Neural crest cell (in vitro differentiated cells): Measurements from ENCODE around the gene ECE1. TPM values are rescaled to one million over a fixed set of nuclear protein-coding genes. Genes with fewer than 3 reads are reported as not detected.
"Not testable (repeated sequence)": the region's sequence is repeated elsewhere in the genome, so short reads cannot be mapped to it uniquely, and the experiment has no call there.

Experiments used
- DNase-seq: peaks from one replicate; pipeline ENCODE4 v3.0.0; 2021; ENCODE audit warnings: low read depth, mixed read lengths, low spot score
- H3K27ac Mint-ChIP-seq: one replicate; pipeline ENCODE4 v1.8.0; 2021; ENCODE audit warnings: mild to moderate bottlenecking, mixed read lengths; ENCODE audit not compliant: unreplicated experiment
- H3K27me3 Mint-ChIP-seq: 2 replicates; pipeline ENCODE4 v1.8.0; 2021; ENCODE audit warnings: low read depth, mild to moderate bottlenecking, mixed read lengths
- H3K36me3 Mint-ChIP-seq: 2 replicates; pipeline ENCODE4 v1.8.0; 2021; ENCODE audit warnings: low read depth, mild to moderate bottlenecking, mixed read lengths
- H3K4me1 Mint-ChIP-seq: 2 replicates; pipeline ENCODE4 v1.8.0; 2021; ENCODE audit warnings: mixed read lengths
- H3K4me3 Mint-ChIP-seq: one replicate; pipeline ENCODE4 v1.8.0; 2021; ENCODE audit warnings: mild to moderate bottlenecking, mixed read lengths
- H3K9me3 Mint-ChIP-seq: 2 replicates; pipeline ENCODE4 v1.8.0; 2021; ENCODE audit warnings: mixed read lengths
- total RNA-seq: library from RNA; stranded (reverse); gene quantifications from 2 replicates; pipeline ENCODE4 v1.2.1, GENCODE V29; 2021
- TF ChIP-seq, protein P1 (sequence below): fragments of 200-600 bp; sonication (generic); conservative IDR thresholded peaks from 2 replicates; pipeline ENCODE4 v1.5.0; 2021; ENCODE audit warnings: antibody characterized with exemption, mild to moderate bottlenecking

The ECE1 gene
- total RNA-seq, 1 donor from 2014 or later, result 40.3 TPM

DNA sequence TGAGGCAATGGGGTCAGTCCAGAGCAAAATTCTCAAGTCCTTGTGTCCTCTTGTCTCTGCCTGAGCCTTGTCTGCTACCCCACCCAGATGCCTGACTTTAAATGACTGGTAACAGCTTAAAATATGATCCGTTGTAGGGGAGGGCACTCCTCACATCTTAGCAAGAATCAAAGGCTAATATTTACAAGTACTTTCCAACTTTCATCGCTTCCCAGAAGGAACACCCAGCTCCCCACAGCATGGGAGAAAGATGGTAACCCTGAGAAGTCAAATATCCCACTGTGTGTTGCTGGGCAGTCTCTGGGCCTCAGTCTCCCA, 5.2 kb downstream of the ECE1 start:
- Mint-ChIP-seq H3K27me3 (no peaks in the 10 kb centered on the region), H3K36me3 (no peaks in the 10 kb centered on the region), H3K4me3 (no peak overlapping the region), H3K27ac (no peak overlapping the region), H3K4me1 (peaks cover 26% of the 10 kb centered on the region), H3K9me3 (no peaks in the 10 kb centered on the region)
- TF ChIP-seq, protein P1, sequence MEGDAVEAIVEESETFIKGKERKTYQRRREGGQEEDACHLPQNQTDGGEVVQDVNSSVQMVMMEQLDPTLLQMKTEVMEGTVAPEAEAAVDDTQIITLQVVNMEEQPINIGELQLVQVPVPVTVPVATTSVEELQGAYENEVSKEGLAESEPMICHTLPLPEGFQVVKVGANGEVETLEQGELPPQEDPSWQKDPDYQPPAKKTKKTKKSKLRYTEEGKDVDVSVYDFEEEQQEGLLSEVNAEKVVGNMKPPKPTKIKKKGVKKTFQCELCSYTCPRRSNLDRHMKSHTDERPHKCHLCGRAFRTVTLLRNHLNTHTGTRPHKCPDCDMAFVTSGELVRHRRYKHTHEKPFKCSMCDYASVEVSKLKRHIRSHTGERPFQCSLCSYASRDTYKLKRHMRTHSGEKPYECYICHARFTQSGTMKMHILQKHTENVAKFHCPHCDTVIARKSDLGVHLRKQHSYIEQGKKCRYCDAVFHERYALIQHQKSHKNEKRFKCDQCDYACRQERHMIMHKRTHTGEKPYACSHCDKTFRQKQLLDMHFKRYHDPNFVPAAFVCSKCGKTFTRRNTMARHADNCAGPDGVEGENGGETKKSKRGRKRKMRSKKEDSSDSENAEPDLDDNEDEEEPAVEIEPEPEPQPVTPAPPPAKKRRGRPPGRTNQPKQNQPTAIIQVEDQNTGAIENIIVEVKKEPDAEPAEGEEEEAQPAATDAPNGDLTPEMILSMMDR, result no peak
- no peak for DNase-seq

DNA sequence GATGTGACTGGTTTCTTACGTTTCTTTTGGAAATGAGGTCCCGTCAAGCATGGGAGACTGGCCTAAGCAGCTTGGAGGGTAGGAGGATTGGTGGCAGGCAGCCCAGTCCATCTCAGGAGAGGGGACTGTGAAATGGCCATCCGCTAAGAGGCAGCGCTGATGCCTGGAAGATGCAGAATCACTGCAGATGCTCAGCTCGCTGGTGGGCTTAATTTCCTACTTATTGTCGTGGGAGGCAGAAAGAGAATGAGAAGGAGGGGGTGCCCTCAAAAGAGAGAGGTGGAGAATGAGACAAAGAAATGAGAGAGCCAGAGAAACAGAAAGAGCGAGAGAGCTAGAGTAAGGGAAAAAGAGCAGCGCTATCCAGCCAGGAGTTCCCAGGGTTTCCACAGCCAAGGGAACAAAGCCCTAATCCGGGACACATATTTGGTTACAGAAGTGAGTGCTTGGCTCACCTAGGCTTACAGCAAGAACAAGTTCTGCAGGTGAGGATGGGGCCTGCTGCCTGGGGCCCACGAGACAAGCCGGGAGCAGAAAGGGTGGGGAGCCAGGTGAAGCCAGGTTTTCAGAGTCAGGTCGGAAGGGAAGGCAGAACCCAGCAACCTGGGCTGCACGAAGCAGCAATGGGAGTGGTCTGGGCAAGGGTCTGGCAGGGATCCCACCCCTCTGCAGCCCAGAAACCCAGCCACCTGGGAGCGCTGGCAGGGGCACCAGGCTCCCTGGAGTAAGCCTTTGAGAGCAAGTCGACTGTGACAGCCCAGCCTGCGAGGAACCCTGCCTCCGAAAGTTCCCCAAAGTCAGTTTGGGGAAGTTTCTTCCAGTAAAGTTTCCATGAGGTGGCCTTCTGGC, 5.8 kb downstream of the ECE1 start:
- H3K36me3 Mint-ChIP-seq, result no peaks in the 10 kb centered on the region
- H3K4me3 Mint-ChIP-seq, result no peak overlapping the region
- H3K27ac Mint-ChIP-seq, result peak overlapping the region; percentile 28
- DNase-seq, result no peak
- no peaks in the 10 kb centered on the region for H3K9me3 Mint-ChIP-seq
- no peaks in the 10 kb centered on the region for H3K27me3 Mint-ChIP-seq
- peaks cover 32% of the 10 kb centered on the region for H3K4me1 Mint-ChIP-seq
- TF ChIP-seq, protein P1, result no peak

DNA sequence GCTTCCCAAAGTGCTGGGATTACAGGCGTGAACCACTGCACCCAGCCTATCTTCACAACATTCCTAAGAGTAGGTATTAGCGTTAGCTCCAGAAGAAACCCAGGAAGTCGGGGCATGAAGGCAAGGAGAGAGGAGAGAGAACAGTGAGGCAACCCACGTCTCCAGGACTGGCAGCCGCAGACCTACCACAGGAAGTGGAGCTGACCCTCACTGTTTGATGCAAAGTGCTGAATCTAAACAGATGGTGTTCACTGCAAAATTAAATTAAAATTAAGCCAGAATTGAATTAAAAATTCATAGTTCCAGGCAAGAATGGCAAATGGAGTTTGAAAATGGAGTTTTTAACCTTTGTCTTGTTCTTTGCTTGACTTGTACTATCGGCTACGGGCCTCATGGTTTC, 6.7 kb downstream of the ECE1 start:
- Mint-ChIP-seq H3K36me3 (no peaks in the 10 kb centered on the region), H3K9me3 (no peaks in the 10 kb centered on the region), H3K27me3 (no peaks in the 10 kb centered on the region), H3K27ac (no peak overlapping the region), H3K4me3 (no peak overlapping the region), H3K4me1 (peaks cover 34% of the 10 kb centered on the region)
- TF ChIP-seq, protein P1, result no peak
- DNase-seq, result no peak

DNA sequence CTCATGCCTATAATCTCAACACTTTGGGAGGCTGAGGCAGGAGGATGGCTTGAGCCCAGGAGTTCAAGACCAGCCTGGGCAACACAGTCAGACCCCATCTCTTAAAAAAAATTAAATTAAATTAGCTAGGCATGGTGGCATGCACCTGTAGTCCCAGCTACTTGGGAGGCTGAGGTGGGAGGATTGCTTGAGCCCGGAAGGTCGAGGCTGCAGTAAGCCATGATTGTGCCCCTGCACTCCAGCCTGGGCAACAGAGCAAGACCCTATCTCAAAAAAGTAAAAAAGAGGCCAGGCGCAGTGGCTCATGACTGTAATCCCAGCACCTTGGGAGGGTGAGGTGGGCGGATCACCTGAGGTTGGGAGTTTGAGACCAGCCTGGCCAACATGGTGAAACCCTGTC, 8.2 kb downstream of the ECE1 start:
- H3K9me3 Mint-ChIP-seq, DNase-seq, H3K36me3 Mint-ChIP-seq, H3K27ac Mint-ChIP-seq, H3K4me3 Mint-ChIP-seq, H3K27me3 Mint-ChIP-seq: not testable (repeated sequence)
- H3K4me1 Mint-ChIP-seq, result peaks cover 46% of the 10 kb centered on the region

DNA sequence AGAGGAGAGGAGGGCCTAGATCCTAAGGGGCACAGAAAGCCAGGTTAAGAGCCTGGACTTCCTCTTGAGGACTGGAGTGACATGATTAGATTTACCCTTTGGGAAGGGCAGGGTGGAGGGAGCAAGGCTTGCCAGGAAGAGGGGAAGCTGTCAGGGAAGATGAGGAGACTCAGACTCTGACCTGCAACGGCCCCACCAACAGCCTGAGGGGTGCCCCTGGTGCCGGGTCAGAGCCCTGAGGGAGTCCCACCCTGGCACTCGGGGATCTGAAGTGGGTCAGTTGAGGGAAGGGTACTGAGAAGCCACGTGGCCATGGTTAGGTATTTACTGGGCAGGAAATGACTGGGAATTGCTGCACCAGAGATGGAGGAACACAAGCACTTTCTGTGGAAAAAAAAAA, 9.8 kb downstream of the ECE1 start:
- DNase-seq, result no peak
- TF ChIP-seq, protein P1, result no peak
- no peaks in the 10 kb centered on the region for H3K27me3 Mint-ChIP-seq
- H3K4me1 Mint-ChIP-seq, result peaks cover 50% of the 10 kb centered on the region
- H3K36me3 Mint-ChIP-seq, result no peaks in the 10 kb centered on the region
- no peak overlapping the region for H3K4me3 Mint-ChIP-seq
- no peaks in the 10 kb centered on the region for H3K9me3 Mint-ChIP-seq
- H3K27ac Mint-ChIP-seq, result peak overlapping the region; percentile 83

DNA sequence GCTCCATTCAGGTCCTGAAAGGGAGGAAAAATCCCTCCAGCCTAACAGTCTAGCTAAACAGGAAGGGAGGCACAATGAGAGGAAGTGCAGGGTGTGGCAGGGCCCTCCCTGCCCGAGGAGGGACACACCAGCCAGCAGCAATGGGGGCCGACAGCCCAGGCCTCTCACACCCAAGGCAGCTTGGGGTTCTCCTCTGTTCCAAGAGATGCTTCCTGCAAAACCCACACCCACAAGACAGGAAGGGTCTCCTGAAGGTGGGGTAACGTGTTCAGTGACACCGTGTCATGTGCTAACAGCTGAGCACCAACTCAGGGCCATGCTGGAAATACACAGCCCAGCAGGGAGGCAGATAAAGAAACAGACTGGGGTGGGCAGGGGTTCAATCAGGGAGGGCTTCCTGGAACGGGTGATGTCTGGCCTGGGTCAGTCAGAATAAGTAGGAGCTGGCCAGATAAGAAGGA, 10.2 kb downstream of the ECE1 start:
- TF ChIP-seq, protein P1, result no peak
- Mint-ChIP-seq H3K27me3 (no peaks in the 10 kb centered on the region), H3K4me1 (peaks cover 51% of the 10 kb centered on the region), H3K9me3 (no peaks in the 10 kb centered on the region), H3K36me3 (no peaks in the 10 kb centered on the region), H3K4me3 (no peak overlapping the region), H3K27ac (peak overlapping the region; percentile 83)
- no peak for DNase-seq
